ENCODE results near the gene RAD51B. TPM values are rescaled to one million over a fixed set of nuclear protein-coding genes. Genes with fewer than 3 reads are reported as not detected.

Gene RAD51B
- total RNA-seq, 4 donors from 2014 or later, result 6.2 to 39.9 (median 12.9) TPM

GRCh38 chr14:68363466-68363842 lies 543.9 kb downstream of the RAD51B start:
- H3K27me3 ChIP-seq, result no peaks in the 10 kb centered on the region
- intact Hi-C loops (cut with DNase I), result no loop called here
- no peaks in the 10 kb centered on the region for H3K36me3 ChIP-seq
- H3K4me1 ChIP-seq, result peaks cover 3 to 46% (median 17%) of the 10 kb centered on the region in 3 donors
- no peaks in the 10 kb centered on the region for H3K9me3 ChIP-seq
- no peak overlapping the region for H3K4me3 ChIP-seq
- TF ChIP-seq CTCF (IDR thresholded peaks at IDR 0.05) (no peak), POLR2A (IDR thresholded peaks at IDR 0.05) (no peak)
- 81 to 100% methylated on average over 1 to 5 of the region's 11 CpGs for WGBS, 2 donors
- H3K27ac ChIP-seq, result peak overlapping the region in 3 of 4 donors; percentile 53 to 82 (median 55)
- no peak for DNase-seq

GRCh38 chr14:68363843-68364767 lies 544.5 kb downstream of the RAD51B start:
- 83 to 84% methylated on average over 14 to 21 of the region's 34 CpGs for WGBS, 2 donors
- Histone ChIP-seq H3K27me3 (no peaks in the 10 kb centered on the region), H3K27ac (peak overlapping the region in 3 of 4 donors; percentile 53 to 82 (median 55)), H3K4me3 (no peak overlapping the region), H3K36me3 (no peaks in the 10 kb centered on the region), H3K4me1 (peaks cover 3 to 50% (median 16%) of the 10 kb centered on the region in 3 donors), H3K9me3 (no peaks in the 10 kb centered on the region)
- intact Hi-C loops (cut with DNase I), result no loop called here
- no peak for DNase-seq
- no peak for TF ChIP-seq POLR2A (IDR thresholded peaks at IDR 0.05)
- no peak for TF ChIP-seq CTCF (IDR thresholded peaks at IDR 0.05)

- Histone ChIP-seq H3K9me3 (no peaks in the 10 kb centered on the region), H3K27ac (peak overlapping the region; percentile 22 to 82 (median 54)), H3K4me1 (peaks cover 3 to 50% (median 15%) of the 10 kb centered on the region in 3 donors), H3K27me3 (no peaks in the 10 kb centered on the region), H3K4me3 (no peak overlapping the region), H3K36me3 (no peaks in the 10 kb centered on the region)
- 84 to 87% methylated on average over 4 to 6 of the region's 6 CpGs for WGBS, 2 donors
- intact Hi-C loops (cut with DNase I), result no loop called here
- TF ChIP-seq CTCF (IDR thresholded peaks at IDR 0.05), result no peak
- TF ChIP-seq POLR2A (IDR thresholded peaks at IDR 0.05), result no peak
- DNase-seq, result no peak
Observed at GRCh38 chr14:68364792-68365192, 545.2 kb downstream of the RAD51B start.

GRCh38 chr14:68365228-68365627 lies 545.6 kb downstream of the RAD51B start:
- Histone ChIP-seq H3K36me3 (no peaks in the 10 kb centered on the region), H3K27ac (peak overlapping the region; percentile 22 to 82 (median 54)), H3K27me3 (no peaks in the 10 kb centered on the region), H3K9me3 (no peaks in the 10 kb centered on the region), H3K4me3 (no peak overlapping the region), H3K4me1 (peaks cover 1 to 50% (median 10%) of the 10 kb centered on the region in 3 donors)
- WGBS, 2 donors, result 76 to 91% methylated on average over 3 of the region's 3 CpGs
- TF ChIP-seq POLR2A (IDR thresholded peaks at IDR 0.05), result no peak
- TF ChIP-seq CTCF (IDR thresholded peaks at IDR 0.05), result no peak
- intact Hi-C loops (cut with DNase I), result no loop called here
- DNase-seq, result no peak

GRCh38 chr14:68366656-68367055 lies 547.1 kb downstream of the RAD51B start:
- Histone ChIP-seq H3K27me3 (no peaks in the 10 kb centered on the region), H3K4me1 (peaks cover 0 to 46% (median 10%) of the 10 kb centered on the region in 3 donors), H3K36me3 (no peaks in the 10 kb centered on the region), H3K9me3 (no peaks in the 10 kb centered on the region), H3K27ac (peak overlapping the region in 1 of 4 donors; percentile 21), H3K4me3 (no peak overlapping the region)
- intact Hi-C loops (cut with DNase I), result no loop called here
- TF ChIP-seq CTCF (IDR thresholded peaks at IDR 0.05) (no peak), POLR2A (IDR thresholded peaks at IDR 0.05) (no peak)
- DNase-seq, result no peak
- 85 to 86% methylated on average over 2 of the region's 2 CpGs for WGBS, 2 donors
